OCI-LY1 (cell line): Measurements from ENCODE around the gene ATG7.

Experiments used
- H2AFZ ChIP-seq: fragments of 200-600 bp; sonication (generic), shearing (Covaris generic); 2 replicates; pipeline ENCODE4 v1.6.0; 2014; ENCODE audit warnings: antibody characterized with exemption, mild to moderate bottlenecking, low read length
- H3F3A ChIP-seq: fragments of 200-600 bp; sonication (generic), shearing (Covaris generic); 2 replicates; pipeline ENCODE4 v1.6.0; 2014; ENCODE audit warnings: mild to moderate bottlenecking, antibody characterized with exemption, low read length, moderate library complexity; ENCODE audit not compliant: insufficient read depth
- H3K27ac ChIP-seq: fragments of 200-600 bp; sonication (generic); 2 replicates; pipeline ENCODE4 v1.5.1; 2014; ENCODE audit warnings: low read length, mixed run types, mild to moderate bottlenecking, low read depth; ENCODE audit not compliant: poor library complexity, severe bottlenecking
- H3K27me3 ChIP-seq: fragments of 200-600 bp; sonication (generic); 2 replicates; pipeline ENCODE4 v1.6.0; 2014; ENCODE audit warnings: antibody characterized with exemption, mild to moderate bottlenecking, low read length, moderate library complexity; ENCODE audit not compliant: insufficient read depth
- H3K36me3 ChIP-seq: fragments of 200-600 bp; sonication (generic); 2 replicates; pipeline ENCODE4 v1.6.1; 2014; ENCODE audit warnings: mild to moderate bottlenecking, antibody characterized with exemption, low read length, moderate library complexity, mixed read lengths; ENCODE audit not compliant: insufficient read depth
- H3K4me1 ChIP-seq: fragments of 200-600 bp; sonication (generic); 2 replicates; pipeline ENCODE4 v1.5.1; 2014; ENCODE audit warnings: mild to moderate bottlenecking, low read length, moderate library complexity; ENCODE audit not compliant: insufficient read depth, severe bottlenecking
- H3K4me2 ChIP-seq: fragments of 200-600 bp; sonication (generic), shearing (Covaris generic); 2 replicates; pipeline ENCODE4 v1.6.1; 2014; ENCODE audit warnings: low read length
- H3K4me3 ChIP-seq: fragments of 200-600 bp; sonication (generic); 2 replicates; pipeline ENCODE4 v1.5.1; 2014; ENCODE audit warnings: low read length, low read depth, mild to moderate bottlenecking, mixed read lengths; ENCODE audit not compliant: poor library complexity, severe bottlenecking
- H3K79me2 ChIP-seq: fragments of 200-600 bp; shearing (Covaris generic); 2 replicates; pipeline ENCODE4 v1.6.1; 2016; ENCODE audit warnings: mixed run types, low read length, mixed read lengths; ENCODE audit not compliant: insufficient read depth
- H3K9ac ChIP-seq: fragments of 200-600 bp; sonication (generic), shearing (Covaris generic); 2 replicates; pipeline ENCODE4 v1.6.1; 2014; ENCODE audit warnings: mild to moderate bottlenecking, low read length, mixed read lengths
- H3K9me2 ChIP-seq: fragments of 200-600 bp; sonication (generic), shearing (Covaris generic); 2 replicates; pipeline ENCODE4 v1.6.1; 2014; ENCODE audit warnings: low read depth, mild to moderate bottlenecking, low read length, mixed read lengths
- H3K9me3 ChIP-seq: fragments of 200-600 bp; shearing (Covaris generic); 2 replicates; pipeline ENCODE4 v1.6.1; 2014; ENCODE audit warnings: low read length, mixed read lengths
- H4K20me1 ChIP-seq: fragments of 200-600 bp; sonication (generic), shearing (Covaris generic); 2 replicates; pipeline ENCODE4 v1.6.0; 2016; ENCODE audit warnings: mild to moderate bottlenecking, low read length; ENCODE audit not compliant: insufficient read depth
- EZH2 ChIP-seq: fragments of 200-600 bp; sonication (generic), shearing (Covaris generic); IDR thresholded peaks from 2 replicates; pipeline ENCODE4 v1.8.0; 2017; ENCODE audit warnings: borderline replicate concordance, mixed run types, mild to moderate bottlenecking, antibody characterized with exemption, low read length, moderate library complexity, mixed read lengths
- TF ChIP-seq, protein P1 (sequence below): fragments of 200-600 bp; sonication (generic), shearing (Covaris generic); IDR thresholded peaks from 2 replicates; pipeline ENCODE4 v1.5.1; 2017; ENCODE audit warnings: mild to moderate bottlenecking, antibody characterized with exemption, low read length, moderate library complexity, mixed read lengths

Gene ATG7

DNA sequence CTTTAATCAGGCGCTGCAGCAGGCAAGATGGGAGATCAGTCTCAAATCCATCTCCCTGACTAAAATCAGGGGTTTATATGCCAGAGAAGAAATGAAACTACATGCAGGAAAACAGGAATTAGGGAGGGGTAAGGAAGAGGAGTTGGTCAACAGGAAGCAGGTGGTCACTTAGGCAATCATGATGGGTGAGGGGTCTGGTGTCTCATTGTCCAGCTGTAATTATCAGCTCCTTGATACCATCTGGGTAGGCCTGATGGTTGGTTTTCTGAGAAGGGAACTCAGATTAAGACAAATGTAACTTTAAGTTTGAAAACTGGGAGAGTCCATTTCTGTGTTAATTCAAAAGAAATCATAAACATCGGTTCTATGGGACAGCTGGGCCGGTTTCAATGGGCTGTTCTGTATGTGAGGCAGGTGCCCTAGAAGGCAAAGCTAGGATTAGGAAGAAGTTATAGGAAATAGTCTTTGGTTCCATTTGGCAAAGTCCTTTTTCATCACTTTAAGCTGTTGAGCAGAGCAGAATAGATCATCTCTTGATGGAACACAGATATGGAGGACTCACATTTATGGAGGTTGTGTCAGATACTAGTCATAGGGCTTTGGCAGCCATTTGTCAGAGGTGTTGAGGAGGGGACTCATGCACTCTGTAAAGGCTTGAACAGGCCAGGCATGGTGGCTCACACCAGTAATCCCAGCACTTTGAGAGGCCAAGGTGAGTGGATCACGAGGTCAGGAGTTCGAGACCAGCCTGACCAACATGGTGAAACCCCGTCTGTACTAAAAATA is 222.1 kb downstream of the ATG7 start:
- Histone ChIP-seq H3F3A (no peaks in the 10 kb centered on the region), H3K9me2 (no peaks in the 10 kb centered on the region), H4K20me1 (no peaks in the 10 kb centered on the region), H3K27me3 (no peaks in the 10 kb centered on the region), H3K27ac (no peak overlapping the region), H3K9ac (no peak overlapping the region), H3K79me2 (no peaks in the 10 kb centered on the region), H3K4me2 (no peak overlapping the region), H3K4me1 (no peaks in the 10 kb centered on the region), H3K36me3 (no peaks in the 10 kb centered on the region), H2AFZ (no peak overlapping the region), H3K4me3 (no peak overlapping the region), H3K9me3 (no peaks in the 10 kb centered on the region)
- TF ChIP-seq, protein P1, sequence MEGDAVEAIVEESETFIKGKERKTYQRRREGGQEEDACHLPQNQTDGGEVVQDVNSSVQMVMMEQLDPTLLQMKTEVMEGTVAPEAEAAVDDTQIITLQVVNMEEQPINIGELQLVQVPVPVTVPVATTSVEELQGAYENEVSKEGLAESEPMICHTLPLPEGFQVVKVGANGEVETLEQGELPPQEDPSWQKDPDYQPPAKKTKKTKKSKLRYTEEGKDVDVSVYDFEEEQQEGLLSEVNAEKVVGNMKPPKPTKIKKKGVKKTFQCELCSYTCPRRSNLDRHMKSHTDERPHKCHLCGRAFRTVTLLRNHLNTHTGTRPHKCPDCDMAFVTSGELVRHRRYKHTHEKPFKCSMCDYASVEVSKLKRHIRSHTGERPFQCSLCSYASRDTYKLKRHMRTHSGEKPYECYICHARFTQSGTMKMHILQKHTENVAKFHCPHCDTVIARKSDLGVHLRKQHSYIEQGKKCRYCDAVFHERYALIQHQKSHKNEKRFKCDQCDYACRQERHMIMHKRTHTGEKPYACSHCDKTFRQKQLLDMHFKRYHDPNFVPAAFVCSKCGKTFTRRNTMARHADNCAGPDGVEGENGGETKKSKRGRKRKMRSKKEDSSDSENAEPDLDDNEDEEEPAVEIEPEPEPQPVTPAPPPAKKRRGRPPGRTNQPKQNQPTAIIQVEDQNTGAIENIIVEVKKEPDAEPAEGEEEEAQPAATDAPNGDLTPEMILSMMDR: no peak
- no peak for TF ChIP-seq EZH2

DNA sequence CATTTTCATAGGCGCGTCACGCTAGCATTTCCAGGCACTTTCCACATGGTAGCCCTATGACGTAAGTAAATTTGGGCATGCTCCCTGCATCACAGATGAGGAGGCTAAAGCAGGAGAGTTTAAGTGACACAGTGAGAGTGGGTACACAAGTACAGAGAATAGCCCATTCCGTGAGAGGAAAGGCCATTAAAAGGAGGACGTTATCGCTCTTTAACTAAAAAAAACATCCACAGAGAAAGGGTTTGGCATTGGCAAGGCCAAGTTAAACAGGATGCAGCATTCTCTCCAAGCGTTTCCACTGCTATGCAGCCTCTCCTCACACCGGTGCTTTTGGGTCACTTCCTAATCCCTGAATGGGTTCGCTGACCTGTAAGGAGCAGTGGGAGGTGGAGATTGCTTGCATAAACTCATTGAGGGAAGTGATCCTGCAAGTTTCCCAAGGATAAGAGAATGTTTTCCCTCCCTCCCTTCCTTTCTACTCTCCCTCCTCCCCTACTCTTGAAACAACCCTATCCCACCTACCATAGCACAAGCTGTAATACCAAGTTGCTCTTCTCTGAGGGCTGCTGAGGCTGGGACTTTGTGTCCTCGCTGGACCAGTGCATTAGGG is 223.9 kb downstream of the ATG7 start:
- Histone ChIP-seq H3K9me2 (no peaks in the 10 kb centered on the region), H3K4me1 (no peaks in the 10 kb centered on the region), H3K9me3 (no peaks in the 10 kb centered on the region), H3K4me3 (no peak overlapping the region), H3K36me3 (no peaks in the 10 kb centered on the region), H4K20me1 (no peaks in the 10 kb centered on the region), H3K9ac (no peak overlapping the region), H3K79me2 (no peaks in the 10 kb centered on the region), H3F3A (no peaks in the 10 kb centered on the region), H3K27me3 (no peaks in the 10 kb centered on the region), H3K27ac (no peak overlapping the region), H2AFZ (no peak overlapping the region), H3K4me2 (no peak overlapping the region)
- TF ChIP-seq, protein P1: no peak
- no peak for TF ChIP-seq EZH2

DNA sequence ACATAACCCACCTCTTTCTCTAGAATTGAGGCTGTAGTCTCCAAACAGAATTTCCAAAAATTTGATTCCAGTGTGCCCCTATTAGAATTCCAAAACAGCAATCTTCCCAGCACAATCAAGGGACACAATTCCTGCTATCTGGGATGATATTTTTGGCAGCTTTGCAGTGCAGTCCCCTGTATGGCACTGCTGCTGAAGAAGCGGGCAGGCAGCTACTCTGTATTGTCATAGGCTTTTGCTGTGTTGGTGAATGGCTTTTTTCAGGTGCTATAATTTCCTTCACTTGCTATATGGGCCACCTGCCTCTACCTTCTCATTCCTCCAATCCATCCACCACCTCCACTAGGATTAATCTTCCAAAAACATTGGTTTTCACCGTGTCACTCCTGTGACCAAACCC is 226.0 kb downstream of the ATG7 start:
- Histone ChIP-seq H3K4me2 (no peak overlapping the region), H3K4me1 (no peaks in the 10 kb centered on the region), H3K79me2 (no peaks in the 10 kb centered on the region), H3K9me3 (no peaks in the 10 kb centered on the region), H3K9ac (no peak overlapping the region), H3K9me2 (no peaks in the 10 kb centered on the region), H3K27me3 (no peaks in the 10 kb centered on the region), H3K27ac (no peak overlapping the region), H2AFZ (no peak overlapping the region), H3F3A (no peaks in the 10 kb centered on the region), H4K20me1 (no peaks in the 10 kb centered on the region), H3K4me3 (no peak overlapping the region), H3K36me3 (no peaks in the 10 kb centered on the region)
- no peak for TF ChIP-seq EZH2
- TF ChIP-seq, protein P1: no peak
